Sigmoid colon (tissue), 7 donors: ENCODE measurements around the gene CRTC1. TPM values are rescaled to one million over a fixed set of nuclear protein-coding genes. Genes with fewer than 3 reads are reported as not detected.

ENCODE experiments used
- DNase-seq: peaks from one replicate; pipeline ENCODE4 v3.0.0-alpha.2; 2019
- H3K27ac ChIP-seq, 4 donors: fragments of 200-600 bp; sonication (generic); one replicate each; pipeline ENCODE4 v1.5.1; 2016 to 2019; ENCODE audit warnings: mild to moderate bottlenecking in 1 of 4
- H3K27me3 ChIP-seq, 3 donors: fragments of 200-600 bp; sonication (generic); one replicate each; pipeline ENCODE4 v1.5.1; 2019; ENCODE audit warnings: mild to moderate bottlenecking in 1 of 3
- H3K36me3 ChIP-seq, 4 donors: fragments of 200-600 bp; sonication (generic); one replicate each; pipeline ENCODE4 v1.5.1; 2016 to 2019
- H3K4me1 ChIP-seq, 4 donors: fragments of 200-600 bp; sonication (generic); one replicate each; pipeline ENCODE4 v1.5.1; 2017 to 2019
- H3K4me3 ChIP-seq, 4 donors: fragments of 200-600 bp; sonication (generic); one replicate each; pipeline ENCODE4 v1.5.1; 2017 to 2019; ENCODE audit warnings: mild to moderate bottlenecking in 2 of 4, moderate library complexity in 1 of 4
- H3K9me3 ChIP-seq, 4 donors: fragments of 200-600 bp in 3 of 4; sonication (generic) in 3 of 4; one replicate each; pipeline versions ENCODE4 v1.5.1 to v1.6.1; 2013 to 2019
- EP300 ChIP-seq, 4 donors: sonication (generic); formaldehyde crosslinking; IDR thresholded peaks; one replicate each; pipeline ENCODE4 v1.6.1; 2017; ENCODE audit warnings: antibody characterized with exemption in 4 of 4
- POLR2A ChIP-seq, 2 donors: fragments of 450-650 bp; IDR thresholded peaks; one replicate each; pipeline ENCODE4 v1.6.1; 2016; ENCODE audit warnings: antibody characterized with exemption in 2 of 2, mild to moderate bottlenecking in 2 of 2, moderate library complexity in 2 of 2
- POLR2AphosphoS5 ChIP-seq, 4 donors: sonication (generic); formaldehyde crosslinking; IDR thresholded peaks; one replicate each; pipeline ENCODE4 v1.6.1; 2017; ENCODE audit warnings: antibody characterized with exemption in 4 of 4
- WGBS, 2 donors: extraction: QIAGEN DNeasy Blood & Tissue Kit; methylation state at CpG; one replicate each; pipeline ENCODE4 v1.1.7; 2013; 5-methylcytosine and 5-hydroxymethylcytosine counted together
- intact Hi-C: fragments of 100-400 bp; cut with DNase I; formaldehyde crosslinking; loops from one replicate; pipeline ENCODE4 v1.15.1; 2023
- polyA plus RNA-seq, 3 donors: library from polyadenylated mRNA; stranded (reverse); fragments of 200-250 nt; gene quantifications; one replicate each; pipeline ENCODE4 v1.2.3, GENCODE V29; 2013
- total RNA-seq, 4 donors: library from RNA; depleted of rRNA; stranded (reverse); fragments of >200 nt; gene quantifications; one replicate each; pipeline ENCODE4 v1.1.0, GENCODE V29; 2016
- TF ChIP-seq, protein P1 (sequence below), 4 experiments: fragments of 450-650 bp in 3 of 4; fragments of 200-600 bp in 1 of 4; IDR thresholded peaks; one replicate each; pipeline ENCODE4 v1.5.1; 2016 to 2019; ENCODE audit warnings: antibody characterized with exemption in 4 of 4, mild to moderate bottlenecking in 3 of 4, moderate library complexity in 2 of 4
- donor health status: healthy with polysubstance abuse.
- donor health status: Bipolar disorder and iron deficiency.
- donor health status: healthy.

The CRTC1 gene
- total and polyA plus RNA-seq, 7 donors = 2.5 to 8.9 (median 3.6) TPM

GRCh38 chr19:18774107-18774506, 90.6 kb downstream of the CRTC1 start:
- TF ChIP-seq POLR2AphosphoS5 (IDR thresholded peaks at IDR 0.05) = no peak
- no peak for TF ChIP-seq EP300 (IDR thresholded peaks at IDR 0.05)
- TF ChIP-seq POLR2A (IDR thresholded peaks at IDR 0.05) = no peak
- TF ChIP-seq, protein P1, sequence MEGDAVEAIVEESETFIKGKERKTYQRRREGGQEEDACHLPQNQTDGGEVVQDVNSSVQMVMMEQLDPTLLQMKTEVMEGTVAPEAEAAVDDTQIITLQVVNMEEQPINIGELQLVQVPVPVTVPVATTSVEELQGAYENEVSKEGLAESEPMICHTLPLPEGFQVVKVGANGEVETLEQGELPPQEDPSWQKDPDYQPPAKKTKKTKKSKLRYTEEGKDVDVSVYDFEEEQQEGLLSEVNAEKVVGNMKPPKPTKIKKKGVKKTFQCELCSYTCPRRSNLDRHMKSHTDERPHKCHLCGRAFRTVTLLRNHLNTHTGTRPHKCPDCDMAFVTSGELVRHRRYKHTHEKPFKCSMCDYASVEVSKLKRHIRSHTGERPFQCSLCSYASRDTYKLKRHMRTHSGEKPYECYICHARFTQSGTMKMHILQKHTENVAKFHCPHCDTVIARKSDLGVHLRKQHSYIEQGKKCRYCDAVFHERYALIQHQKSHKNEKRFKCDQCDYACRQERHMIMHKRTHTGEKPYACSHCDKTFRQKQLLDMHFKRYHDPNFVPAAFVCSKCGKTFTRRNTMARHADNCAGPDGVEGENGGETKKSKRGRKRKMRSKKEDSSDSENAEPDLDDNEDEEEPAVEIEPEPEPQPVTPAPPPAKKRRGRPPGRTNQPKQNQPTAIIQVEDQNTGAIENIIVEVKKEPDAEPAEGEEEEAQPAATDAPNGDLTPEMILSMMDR (IDR thresholded peaks at IDR 0.05) = no peak
- H3K36me3 ChIP-seq = peaks cover 0 to 10% (median 0%) of the 10 kb centered on the region in 4 donors
- intact Hi-C loops = no loop called here
- 93 to 95% methylated on average over 11 of the region's 11 CpGs for WGBS, 2 donors
- H3K4me1 ChIP-seq = peaks cover 0 to 6% (median 0%) of the 10 kb centered on the region in 4 donors
- peaks cover 0 to 18% (median 0%) of the 10 kb centered on the region in 3 donors for H3K27me3 ChIP-seq
- no peak for DNase-seq
- H3K4me3 ChIP-seq = no peak overlapping the region
- no peak overlapping the region for H3K27ac ChIP-seq
- H3K9me3 ChIP-seq = no peaks in the 10 kb centered on the region

- Histone ChIP-seq H3K27me3 (peaks cover 0 to 19% (median 0%) of the 10 kb centered on the region in 3 donors), H3K9me3 (no peaks in the 10 kb centered on the region), H3K4me1 (peaks cover 0 to 6% (median 0%) of the 10 kb centered on the region in 4 donors), H3K27ac (no peak overlapping the region), H3K36me3 (peaks cover 0 to 10% (median 0%) of the 10 kb centered on the region in 4 donors), H3K4me3 (no peak overlapping the region)
- intact Hi-C loops = no loop called here
- TF ChIP-seq EP300 (IDR thresholded peaks at IDR 0.05) (no peak), POLR2A (IDR thresholded peaks at IDR 0.05) (no peak), POLR2AphosphoS5 (IDR thresholded peaks at IDR 0.05) (no peak)
- TF ChIP-seq, protein P1 (IDR thresholded peaks at IDR 0.05) = no peak
- no peak for DNase-seq
- 95 to 96% methylated on average over 40 of the region's 40 CpGs for WGBS, 2 donors
Measured at GRCh38 chr19:18774782-18775444, 91.4 kb downstream of the CRTC1 start.

GRCh38 chr19:18775586-18776287, 92.3 kb downstream of the CRTC1 start:
- H3K36me3 ChIP-seq = peaks cover 0 to 10% (median 0%) of the 10 kb centered on the region in 4 donors
- 90 to 92% methylated on average over 33 of the region's 33 CpGs for WGBS, 2 donors
- intact Hi-C loops = no loop called here
- peaks cover 0 to 6% (median 0%) of the 10 kb centered on the region in 4 donors for H3K4me1 ChIP-seq
- no peaks in the 10 kb centered on the region for H3K9me3 ChIP-seq
- TF ChIP-seq POLR2A (IDR thresholded peaks at IDR 0.05) (no peak), POLR2AphosphoS5 (IDR thresholded peaks at IDR 0.05) (no peak), EP300 (IDR thresholded peaks at IDR 0.05) (no peak)
- TF ChIP-seq, protein P1 (IDR thresholded peaks at IDR 0.05) = no peak
- no peak for DNase-seq
- no peak overlapping the region for H3K4me3 ChIP-seq
- peaks cover 0 to 19% (median 0%) of the 10 kb centered on the region in 3 donors for H3K27me3 ChIP-seq
- H3K27ac ChIP-seq = no peak overlapping the region

GRCh38 chr19:18776288-18776594, 92.8 kb downstream of the CRTC1 start:
- Histone ChIP-seq H3K9me3 (no peaks in the 10 kb centered on the region), H3K4me1 (peaks cover 0 to 6% (median 0%) of the 10 kb centered on the region in 4 donors), H3K36me3 (peaks cover 0 to 8% (median 0%) of the 10 kb centered on the region in 4 donors), H3K27me3 (peaks cover 0 to 19% (median 0%) of the 10 kb centered on the region in 3 donors), H3K4me3 (no peak overlapping the region), H3K27ac (no peak overlapping the region)
- intact Hi-C loops = no loop called here
- TF ChIP-seq POLR2AphosphoS5 (IDR thresholded peaks at IDR 0.05) (no peak), POLR2A (IDR thresholded peaks at IDR 0.05) (no peak), EP300 (IDR thresholded peaks at IDR 0.05) (no peak)
- TF ChIP-seq, protein P1 (IDR thresholded peaks at IDR 0.05) = no peak
- WGBS, 2 donors = 80 to 86% methylated on average over 8 of the region's 8 CpGs
- DNase-seq = no peak
